HepG2 (cell line): ENCODE data around the gene CORO1C. TPM values are rescaled to one million over a fixed set of nuclear protein-coding genes. Genes with fewer than 3 reads are reported as not detected.

Experiments used
- ATAC-seq: fragments of 200-7000 bp; cut with Tn5 transposase; 3 replicates; pipeline ENCODE4 v1.9.1; 2020; ENCODE audit warnings: mild to moderate bottlenecking, moderate library complexity
- BruUV-seq: library from RNA; stranded (reverse); fragments of 400-500 nt; replicated peaks from 2 replicates; lab custom pipeline; 2021; lab: Mats Ljungman, UMichigan
- CTCF ChIA-PET: fragments of 300-600 bp; formaldehyde crosslinking; extraction: SDS; loops from one replicate; lab custom pipeline; 2021; ENCODE audit warnings: low total read pairs, inconsistent platforms, low intra/inter-chr PET ratio; lab: Yijun Ruan, JAX
- POLR2A ChIA-PET: fragments of 350-600 bp; sonication (Branson Sonifier 250); formaldehyde crosslinking; loops from one replicate; lab custom pipeline; 2020; ENCODE audit warnings: antibody characterized with exemption, inconsistent platforms; lab: Yijun Ruan, JAX
- DNase-seq: peaks from one replicate; pipeline ENCODE4 v3.0.0-alpha.2; 2015; ENCODE audit warnings: low spot score
- FAIRE-seq: peaks from 3 replicates; lab custom pipeline; 2011; peaks lifted over from hg19 to GRCh38; lab: Jason Lieb, UNC
- H2AFZ ChIP-seq: one replicate; pipeline ENCODE4 v1.6.1; 2011; ENCODE audit warnings: low read length, inconsistent platforms
- H3K27ac ChIP-seq: fragments of 300-600 bp; 3 replicates; pipeline ENCODE4 v1.8.0; 2011; ENCODE audit warnings: mixed run types, mild to moderate bottlenecking, mixed read lengths, low read length, inconsistent platforms; ENCODE audit not compliant: insufficient read depth; ENCODE audit errors: extremely low read length
- H3K27me3 ChIP-seq, 2 experiments: fragments of 200-600 bp in 1 of 2; 2 replicates in 1 of 2; 3 replicates in 1 of 2; pipeline versions ENCODE4 v1.6.0 to v1.8.0; 2011; ENCODE audit warnings: low read length in 2 of 2, mild to moderate bottlenecking in 2 of 2, moderate library complexity in 2 of 2, inconsistent platforms in 1 of 2; ENCODE audit not compliant: insufficient read depth in 2 of 2, control insufficient read depth in 1 of 2
- H3K36me3 ChIP-seq, 2 experiments: fragments of 200-600 bp in 1 of 2; replicated peaks in 1 of 2; 2 replicates in 1 of 2; 3 replicates in 1 of 2; pipeline versions ENCODE4 v1.5.1 to v1.8.0; 2011; ENCODE audit warnings: low read length in 2 of 2, inconsistent platforms in 1 of 2; ENCODE audit not compliant: insufficient read depth in 2 of 2, control insufficient read depth in 1 of 2
- H3K4me1 ChIP-seq: 2 replicates; pipeline ENCODE4 v1.5.1; 2012; ENCODE audit warnings: low read length, inconsistent platforms; ENCODE audit not compliant: insufficient read depth
- H3K4me2 ChIP-seq: 2 replicates; pipeline ENCODE4 v1.6.0; 2011; ENCODE audit warnings: low read depth, low read length, inconsistent platforms
- H3K4me3 ChIP-seq, 3 experiments: fragments of 200-600 bp in 1 of 3; sonication (generic), shearing (Covaris generic) in 1 of 3; replicated peaks in 1 of 3; 2 replicates each; pipeline ENCODE4 v1.5.1; 2011 to 2016; ENCODE audit warnings: low read length in 3 of 3, inconsistent platforms in 2 of 3, low read depth in 2 of 3, mild to moderate bottlenecking in 2 of 3, control low read depth in 1 of 3, mixed read lengths in 1 of 3; ENCODE audit not compliant: insufficient read depth in 1 of 3
- H3K79me2 ChIP-seq: one replicate; pipeline ENCODE4 v1.6.1; 2011; ENCODE audit warnings: low read length, inconsistent platforms; ENCODE audit not compliant: insufficient read depth
- H3K9ac ChIP-seq: 2 replicates; pipeline ENCODE4 v1.6.0; 2011; ENCODE audit warnings: mild to moderate bottlenecking, low read depth, low read length, inconsistent platforms; ENCODE audit not compliant: insufficient read depth
- H3K9me3 ChIP-seq: 2 replicates; pipeline ENCODE4 v1.5.1; 2012; ENCODE audit warnings: mild to moderate bottlenecking, low read length
- H4K20me1 ChIP-seq: 2 replicates; pipeline ENCODE4 v1.6.0; 2011; ENCODE audit warnings: inconsistent platforms, mild to moderate bottlenecking, low read length, moderate library complexity; ENCODE audit not compliant: insufficient read depth
- CAMTA2 ChIP-seq: sonication (generic); formaldehyde crosslinking; IDR thresholded peaks from 2 replicates; pipeline ENCODE4 v1.4.0; 2020; ENCODE audit warnings: mild to moderate bottlenecking, missing genetic modification reagents, borderline replicate concordance
- SP5 ChIP-seq: IDR thresholded peaks from 2 replicates; pipeline ENCODE4 v1.6.1; 2016; ENCODE audit warnings: low read depth, borderline replicate concordance
- ZBTB46 ChIP-seq: sonication (generic); formaldehyde crosslinking; IDR thresholded peaks from 2 replicates; pipeline ENCODE4 v1.4.0; 2020; ENCODE audit warnings: mild to moderate bottlenecking, missing genetic modification reagents, borderline replicate concordance
- ZFX ChIP-seq: sonication (generic); formaldehyde crosslinking; IDR thresholded peaks from 2 replicates; pipeline ENCODE4 v1.4.0; 2020; ENCODE audit warnings: mild to moderate bottlenecking, low read depth, missing genetic modification reagents, moderate library complexity
- ZNF142 ChIP-seq: sonication (generic); formaldehyde crosslinking; IDR thresholded peaks from 2 replicates; pipeline ENCODE4 v1.4.0; 2020; ENCODE audit warnings: missing genetic modification reagents
- ZNF562 ChIP-seq: sonication (generic); formaldehyde crosslinking; IDR thresholded peaks from 2 replicates; pipeline ENCODE4 v1.8.0; 2022; ENCODE audit warnings: missing genetic modification reagents, borderline replicate concordance
- ZZZ3 ChIP-seq: sonication (generic); formaldehyde crosslinking; IDR thresholded peaks from 2 replicates; pipeline ENCODE4 v1.4.0; 2020; ENCODE audit warnings: missing genetic modification reagents, mild to moderate bottlenecking, borderline replicate concordance
- WGBS: methylation state at CpG from one replicate; pipeline ENCODE4 v1.1.6; 2017; ENCODE audit warnings: low lambda C conversion rate; 5-methylcytosine and 5-hydroxymethylcytosine counted together
- in situ Hi-C: cut with HindIII; loops from 2 replicates; pipeline ENCODE4 v1.10.0; 2017; ENCODE audit warnings: low pct_unique_long_range_greater_than_20kb; ENCODE audit not compliant: extremely low pct_ligation_motif_present
- intact Hi-C: fragments of 100-400 bp; cut with micrococcal nuclease; formaldehyde crosslinking; loops from one replicate; pipeline ENCODE4 v1.10.0; 2022; ENCODE audit not compliant: unreplicated experiment
- polyA plus RNA-seq, 8 experiments: library from polyadenylated mRNA; depleted of rRNA in 3 of 8; stranded (reverse) in 7 of 8; unstranded in 1 of 8; fragments of >200 nt; fragmentation: Illumina TruSeq in 4 of 8; extraction: Trizol in 4 of 8; gene quantifications; 2 replicates each; pipeline versions ENCODE4 v1.2.1 to v1.2.3, GENCODE V29; 2011 to 2016; ENCODE audit warnings: low read depth in 4 of 8, missing spikeins in 1 of 8, mixed read lengths in 1 of 8; ENCODE audit not compliant: insufficient read depth in 1 of 8
- total RNA-seq, 5 experiments: library from RNA; depleted of rRNA; stranded (reverse); fragments of >200 nt; fragmentation: Illumina TruSeq; extraction: Trizol; gene quantifications; 2 replicates each; pipeline ENCODE4 v1.2.3, GENCODE V29; 2016; ENCODE audit warnings: low read depth in 1 of 5
- TF ChIP-seq, protein P1 (sequence below): sonication (generic); formaldehyde crosslinking; IDR thresholded peaks from 2 replicates; pipeline ENCODE4 v1.5.1; 2020; ENCODE audit warnings: mild to moderate bottlenecking, missing genetic modification reagents, moderate library complexity

Gene CORO1C
- total and polyA plus RNA-seq, 2 of the 13 experiments (the other 11 are each of a cell fraction or from before 2014, with no cell fraction given): 73.7 to 131 TPM

DNA sequence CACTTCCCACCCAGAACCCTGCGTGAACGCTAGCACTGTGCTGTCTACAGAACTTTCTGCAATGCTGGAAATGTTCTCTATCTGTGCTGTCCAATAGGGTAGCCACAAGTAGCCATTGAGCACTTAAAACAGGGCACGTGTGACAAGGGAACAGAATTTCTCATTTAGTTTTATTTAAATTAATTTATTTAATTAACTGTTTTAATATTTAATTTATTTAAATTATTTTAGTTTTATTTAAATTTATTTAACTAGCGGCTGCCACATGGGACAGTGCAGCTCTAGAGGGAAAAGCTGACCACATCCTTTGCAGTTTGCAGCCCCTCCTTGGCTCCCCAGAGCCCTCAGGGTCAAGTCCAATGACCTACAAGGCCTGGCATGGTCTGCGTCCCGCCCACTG is 35.0 kb upstream of the CORO1C start (continued):
- TF ChIP-seq ZBTB46 (CRISPR knock-in tag) (no peak), ZNF562 (no peak), ZZZ3 (CRISPR knock-in tag) (no peak), CAMTA2 (CRISPR knock-in tag) (no peak)

DNA sequence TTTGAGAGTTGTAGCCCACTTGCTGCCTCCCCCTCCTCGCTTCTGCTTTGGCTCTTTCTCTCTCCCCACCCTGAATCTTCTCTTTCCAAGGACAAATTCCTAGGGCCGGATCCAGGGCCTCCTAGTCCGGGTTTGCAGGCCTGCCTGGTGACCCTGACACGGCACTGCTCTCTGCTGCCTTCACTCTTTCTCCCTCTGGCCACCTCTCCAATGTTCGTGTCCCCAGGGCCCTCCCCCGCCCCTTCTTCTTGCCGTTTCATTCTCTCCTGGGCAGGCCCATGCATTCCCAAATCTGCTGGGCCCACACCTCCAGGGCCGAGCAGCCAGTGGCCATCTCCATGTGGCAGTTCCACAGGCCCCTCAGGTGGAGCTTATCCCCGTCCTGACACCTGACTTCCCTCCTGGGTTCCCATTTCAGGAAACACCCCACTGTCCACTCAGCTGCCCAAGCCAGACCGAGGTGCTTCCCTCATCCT is 34.0 kb upstream of the CORO1C start:
- no TSS peak for BruUV-seq
- DNase-seq (no peak), ATAC-seq (peak; percentile 59), FAIRE-seq (no peak)
- H3K27ac ChIP-seq: no peak overlapping the region
- peak overlapping the region; percentile 36; the same call in 1 of the 2 replicates for H3K9ac ChIP-seq
- 5% methylated on average over 10 of the region's 10 CpGs for WGBS
- H3K9me3 ChIP-seq: no peaks in the 10 kb centered on the region
- H3K4me2 ChIP-seq: peak overlapping the region; percentile 71
- H3K4me3 ChIP-seq: peak overlapping the region in 1 of 3 experiments; percentile 53; a peak in 2 of 6 replicates
- no peaks in the 10 kb centered on the region for H3K27me3 ChIP-seq
- H3K79me2 ChIP-seq: no peaks in the 10 kb centered on the region
- ChIA-PET CTCF (no interaction called here), POLR2A (no interaction called here)
- in situ Hi-C loops: no loop called here
- no peaks in the 10 kb centered on the region for H3K36me3 ChIP-seq
- no peak overlapping the region for H2AFZ ChIP-seq
- H3K4me1 ChIP-seq: peaks cover 54% of the 10 kb centered on the region
- intact Hi-C loops: no loop called here
- H4K20me1 ChIP-seq: no peaks in the 10 kb centered on the region
- TF ChIP-seq SP5 (CRISPR knock-in tag) (no peak), ZNF142 (no peak), ZFX (peak; percentile 46; the same call in 1 of the 2 replicates)
- TF ChIP-seq, protein P1, sequence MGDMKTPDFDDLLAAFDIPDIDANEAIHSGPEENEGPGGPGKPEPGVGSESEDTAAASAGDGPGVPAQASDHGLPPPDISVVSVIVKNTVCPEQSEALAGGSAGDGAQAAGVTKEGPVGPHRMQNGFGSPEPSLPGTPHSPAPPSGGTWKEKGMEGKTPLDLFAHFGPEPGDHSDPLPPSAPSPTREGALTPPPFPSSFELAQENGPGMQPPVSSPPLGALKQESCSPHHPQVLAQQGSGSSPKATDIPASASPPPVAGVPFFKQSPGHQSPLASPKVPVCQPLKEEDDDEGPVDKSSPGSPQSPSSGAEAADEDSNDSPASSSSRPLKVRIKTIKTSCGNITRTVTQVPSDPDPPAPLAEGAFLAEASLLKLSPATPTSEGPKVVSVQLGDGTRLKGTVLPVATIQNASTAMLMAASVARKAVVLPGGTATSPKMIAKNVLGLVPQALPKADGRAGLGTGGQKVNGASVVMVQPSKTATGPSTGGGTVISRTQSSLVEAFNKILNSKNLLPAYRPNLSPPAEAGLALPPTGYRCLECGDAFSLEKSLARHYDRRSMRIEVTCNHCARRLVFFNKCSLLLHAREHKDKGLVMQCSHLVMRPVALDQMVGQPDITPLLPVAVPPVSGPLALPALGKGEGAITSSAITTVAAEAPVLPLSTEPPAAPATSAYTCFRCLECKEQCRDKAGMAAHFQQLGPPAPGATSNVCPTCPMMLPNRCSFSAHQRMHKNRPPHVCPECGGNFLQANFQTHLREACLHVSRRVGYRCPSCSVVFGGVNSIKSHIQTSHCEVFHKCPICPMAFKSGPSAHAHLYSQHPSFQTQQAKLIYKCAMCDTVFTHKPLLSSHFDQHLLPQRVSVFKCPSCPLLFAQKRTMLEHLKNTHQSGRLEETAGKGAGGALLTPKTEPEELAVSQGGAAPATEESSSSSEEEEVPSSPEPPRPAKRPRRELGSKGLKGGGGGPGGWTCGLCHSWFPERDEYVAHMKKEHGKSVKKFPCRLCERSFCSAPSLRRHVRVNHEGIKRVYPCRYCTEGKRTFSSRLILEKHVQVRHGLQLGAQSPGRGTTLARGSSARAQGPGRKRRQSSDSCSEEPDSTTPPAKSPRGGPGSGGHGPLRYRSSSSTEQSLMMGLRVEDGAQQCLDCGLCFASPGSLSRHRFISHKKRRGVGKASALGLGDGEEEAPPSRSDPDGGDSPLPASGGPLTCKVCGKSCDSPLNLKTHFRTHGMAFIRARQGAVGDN (CRISPR knock-in tag): peak; percentile 51; the same call in 1 of the 2 replicates
